ENCODE measurements around the gene YPEL2.

Gene YPEL2

GRCh38 chr17:59431601-59432000 lies 100.1 kb downstream of the YPEL2 start:
- TF ChIP-seq CTCF (IDR thresholded peaks at IDR 0.05) = no peak
- no peaks in the 10 kb centered on the region for H3K9me3 ChIP-seq
- peaks cover 11 to 59% (median 34%) of the 10 kb centered on the region in 4 donors for H3K4me1 ChIP-seq
- no peaks in the 10 kb centered on the region for H3K36me3 ChIP-seq
- H3K4me3 ChIP-seq = no peak overlapping the region
- intact Hi-C loops (cut with DNase I; ENCODE audit: low total_unique reads) = no loop called here
- DNase-seq = no peak
- H3K27me3 ChIP-seq = no peaks in the 10 kb centered on the region
- no peak overlapping the region for H3K27ac ChIP-seq

- no peak for TF ChIP-seq CTCF (IDR thresholded peaks at IDR 0.05)
- no peaks in the 10 kb centered on the region for H3K27me3 ChIP-seq
- H3K4me1 ChIP-seq = peaks cover 7 to 48% (median 24%) of the 10 kb centered on the region in 4 donors
- H3K9me3 ChIP-seq = no peaks in the 10 kb centered on the region
- no peak overlapping the region for H3K27ac ChIP-seq
- DNase-seq = no peak
- H3K4me3 ChIP-seq = no peak overlapping the region
- intact Hi-C loops (cut with DNase I; ENCODE audit: low total_unique reads) = no loop called here
- no peaks in the 10 kb centered on the region for H3K36me3 ChIP-seq
Observed at GRCh38 chr17:59432657-59433056, 101.2 kb downstream of the YPEL2 start.

- no peak for DNase-seq
- intact Hi-C loops (cut with DNase I; ENCODE audit: low total_unique reads) = no loop called here
- no peak overlapping the region for H3K4me3 ChIP-seq
- no peaks in the 10 kb centered on the region for H3K36me3 ChIP-seq
- no peak overlapping the region for H3K27ac ChIP-seq
- TF ChIP-seq CTCF (IDR thresholded peaks at IDR 0.05) = no peak
- H3K9me3 ChIP-seq = no peaks in the 10 kb centered on the region
- peaks cover 7 to 44% (median 18%) of the 10 kb centered on the region in 4 donors for H3K4me1 ChIP-seq
- H3K27me3 ChIP-seq = no peaks in the 10 kb centered on the region
Observed at GRCh38 chr17:59433586-59433985, 102.1 kb downstream of the YPEL2 start.

- H3K4me1 ChIP-seq = peaks cover 4 to 44% (median 12%) of the 10 kb centered on the region in 4 donors
- intact Hi-C loops (cut with DNase I; ENCODE audit: low total_unique reads) = no loop called here
Observed at GRCh38 chr17:59434429-59434828, 103.0 kb downstream of the YPEL2 start.

GRCh38 chr17:59435238-59435637 lies 103.8 kb downstream of the YPEL2 start:
- Histone ChIP-seq H3K27me3 (no peaks in the 10 kb centered on the region), H3K4me1 (peaks cover 2 to 46% (median 18%) of the 10 kb centered on the region in 4 donors), H3K27ac (peak overlapping the region; percentile 17 to 40), H3K4me3 (no peak overlapping the region), H3K36me3 (no peaks in the 10 kb centered on the region), H3K9me3 (no peaks in the 10 kb centered on the region)
- DNase-seq = no peak
- no peak for TF ChIP-seq CTCF (IDR thresholded peaks at IDR 0.05)
- intact Hi-C loops (cut with DNase I; ENCODE audit: low total_unique reads) = no loop called here

More at GRCh38 chr17:59434429-59434828, 103.0 kb downstream of the YPEL2 start:
- Histone ChIP-seq H3K27me3 (no peaks in the 10 kb centered on the region), H3K36me3 (no peaks in the 10 kb centered on the region), H3K9me3 (no peaks in the 10 kb centered on the region), H3K4me3 (no peak overlapping the region), H3K27ac (peak overlapping the region; percentile 17 to 40)
- no peak for DNase-seq
- no peak for TF ChIP-seq CTCF (IDR thresholded peaks at IDR 0.05)

- peak overlapping the region in 1 of 2 donors; percentile 77 for H3K27ac ChIP-seq
- H3K36me3 ChIP-seq = no peaks in the 10 kb centered on the region
- H3K9me3 ChIP-seq = no peaks in the 10 kb centered on the region
- intact Hi-C loops (cut with DNase I; ENCODE audit: low total_unique reads) = no loop called here
- H3K4me1 ChIP-seq = peaks cover 2 to 60% (median 31%) of the 10 kb centered on the region in 4 donors
- no peak for DNase-seq
- no peak for TF ChIP-seq CTCF (IDR thresholded peaks at IDR 0.05)
- H3K27me3 ChIP-seq = no peaks in the 10 kb centered on the region
- no peak overlapping the region for H3K4me3 ChIP-seq
Observed at GRCh38 chr17:59436900-59437299, 105.4 kb downstream of the YPEL2 start.

Data from tibial artery (tissue), 4 donors.